GM19328 (cell line): ENCODE data around the gene NOP16.
A peak's percentile ranks its signal among the peaks of the same experiment; 100 is the strongest.
"Not testable (repeated sequence)": the region's sequence is repeated elsewhere in the genome, so short reads cannot be mapped to it uniquely, and the experiment has no call there.

Experiments
- ATAC-seq: cut with Tn5 transposase; IDR thresholded peaks from one replicate; pipeline ENCODE4 v1.9.1; 2021; ENCODE audit warnings: mild to moderate bottlenecking, moderate library complexity; ENCODE audit not compliant: unreplicated experiment

The NOP16 gene

DNA sequence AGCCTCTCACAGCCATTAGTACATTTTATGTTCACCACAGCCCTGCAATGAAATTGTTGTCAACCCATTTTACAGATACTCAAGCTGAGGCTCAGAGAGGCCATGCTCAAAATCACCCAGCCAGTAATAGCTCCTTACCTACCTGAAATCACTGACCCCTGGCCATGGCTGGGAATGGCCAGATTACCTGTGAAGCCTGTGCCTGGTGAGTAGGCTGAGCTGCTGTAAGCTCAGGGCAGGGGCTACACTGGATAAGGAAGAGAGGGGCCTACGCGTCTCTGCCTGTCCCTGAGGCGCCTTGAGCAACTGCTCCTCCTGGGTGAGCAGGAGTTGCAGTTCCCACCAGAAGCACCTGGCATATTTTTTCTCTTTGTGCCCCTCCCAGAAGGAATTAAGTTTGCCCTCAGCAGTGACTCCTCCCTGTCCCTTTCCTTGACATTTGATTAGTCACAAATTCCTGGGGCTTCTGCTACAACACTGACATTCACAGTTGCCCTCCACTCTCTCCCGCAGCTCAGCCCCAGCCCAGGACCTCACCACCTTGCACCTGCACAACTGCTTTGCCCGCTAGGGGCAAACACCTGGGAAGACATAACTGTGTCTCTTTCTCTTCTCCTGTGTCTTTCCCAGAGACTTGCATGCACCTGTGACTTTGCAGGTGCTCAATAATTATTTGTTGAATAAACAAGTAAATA lies 22.2 kb upstream of the NOP16 start:
- ATAC-seq = no peak

DNA sequence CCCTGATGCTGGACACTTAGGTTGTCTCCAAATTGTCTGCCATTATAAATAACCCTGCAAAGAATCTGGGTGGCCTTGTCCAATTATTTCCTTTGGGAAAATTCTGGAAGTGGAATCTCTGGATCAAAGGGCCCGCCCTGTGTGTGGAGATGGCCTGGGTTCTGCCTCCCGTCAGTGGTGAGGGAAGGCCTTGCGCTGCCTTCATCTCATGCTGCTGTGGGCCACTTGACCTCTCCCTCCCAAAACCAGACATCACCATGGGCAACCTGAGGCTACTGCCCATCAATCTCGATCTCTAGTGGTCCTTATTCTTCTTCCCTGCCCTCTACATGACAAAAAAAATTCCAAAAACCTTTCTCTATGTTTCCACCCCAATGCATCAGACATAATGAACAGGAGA lies 21.4 kb upstream of the NOP16 start:
- ATAC-seq = no peak

DNA sequence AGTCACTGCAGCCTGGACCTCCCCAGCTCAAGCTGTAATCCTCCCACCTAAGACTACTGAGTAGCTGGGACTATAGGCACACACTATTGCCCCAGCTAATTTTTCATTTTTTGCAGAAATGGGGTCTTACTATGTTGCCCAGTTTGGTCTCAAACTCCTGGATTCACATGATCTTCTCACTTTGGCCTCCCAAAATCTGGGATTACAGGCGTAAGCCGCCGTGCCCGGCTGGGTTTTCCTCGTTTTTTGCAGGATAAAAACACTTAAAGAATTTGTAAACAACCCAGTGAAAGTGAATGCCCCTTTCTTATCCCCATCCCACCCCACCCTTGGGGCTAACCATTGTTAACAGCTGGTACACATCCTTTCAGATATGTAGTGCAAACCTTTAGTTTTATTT lies 20.2 kb upstream of the NOP16 start:
- no peak for ATAC-seq

DNA sequence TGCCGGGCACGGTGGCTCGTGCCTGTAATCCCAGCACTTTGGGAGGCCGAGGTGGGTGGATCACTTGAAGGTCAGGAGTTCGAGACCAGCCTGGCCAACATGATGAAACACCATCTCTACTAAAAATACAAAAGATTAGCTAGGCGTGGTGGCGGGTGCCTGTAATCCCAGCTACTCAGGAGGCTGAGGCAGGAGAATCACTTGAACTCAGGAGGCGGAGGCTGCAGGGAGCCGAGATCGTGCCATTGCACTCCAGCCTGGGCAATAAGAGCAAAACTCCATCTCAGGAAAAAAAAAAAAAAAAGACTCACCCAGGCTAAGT lies 19.8 kb upstream of the NOP16 start:
- not testable (repeated sequence) for ATAC-seq

DNA sequence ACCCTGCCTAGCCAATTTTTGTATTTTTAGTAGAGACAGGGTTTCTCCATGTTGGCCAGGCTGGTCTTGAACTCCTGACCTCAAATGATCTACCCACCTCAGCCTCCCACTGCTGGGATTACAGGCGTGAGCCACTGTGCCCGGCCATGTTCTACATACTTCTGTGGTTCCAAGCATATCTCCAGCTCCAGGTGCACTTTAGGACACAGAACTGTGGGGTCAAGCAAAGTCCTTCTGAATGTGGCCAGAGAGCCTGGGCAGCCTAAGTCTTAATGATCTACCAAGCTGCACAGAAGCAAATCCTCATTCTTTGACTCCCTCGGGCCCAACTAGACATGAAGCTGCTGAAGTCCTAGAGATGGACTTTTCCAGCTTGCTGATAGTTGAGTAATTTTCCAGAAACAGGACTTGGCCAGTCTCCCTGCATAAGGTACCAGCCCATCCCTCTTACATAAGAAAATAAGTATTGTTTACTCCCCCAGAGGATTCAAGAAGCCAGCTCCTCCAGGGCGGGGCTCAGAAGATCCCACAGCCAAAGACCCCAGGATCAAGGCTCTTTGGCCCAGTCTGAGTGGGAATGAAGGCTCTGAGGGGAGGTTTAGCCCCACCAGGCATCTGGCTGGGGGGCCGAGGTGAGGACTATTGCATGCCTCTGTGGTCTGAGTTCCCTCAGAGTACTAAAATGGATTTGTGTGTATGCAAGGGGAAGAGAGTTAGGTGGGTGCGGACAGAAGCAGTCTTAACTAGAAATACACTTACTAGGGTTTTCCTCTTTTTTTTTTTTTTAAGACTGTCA lies 19.3 kb upstream of the NOP16 start:
- no peak for ATAC-seq

DNA sequence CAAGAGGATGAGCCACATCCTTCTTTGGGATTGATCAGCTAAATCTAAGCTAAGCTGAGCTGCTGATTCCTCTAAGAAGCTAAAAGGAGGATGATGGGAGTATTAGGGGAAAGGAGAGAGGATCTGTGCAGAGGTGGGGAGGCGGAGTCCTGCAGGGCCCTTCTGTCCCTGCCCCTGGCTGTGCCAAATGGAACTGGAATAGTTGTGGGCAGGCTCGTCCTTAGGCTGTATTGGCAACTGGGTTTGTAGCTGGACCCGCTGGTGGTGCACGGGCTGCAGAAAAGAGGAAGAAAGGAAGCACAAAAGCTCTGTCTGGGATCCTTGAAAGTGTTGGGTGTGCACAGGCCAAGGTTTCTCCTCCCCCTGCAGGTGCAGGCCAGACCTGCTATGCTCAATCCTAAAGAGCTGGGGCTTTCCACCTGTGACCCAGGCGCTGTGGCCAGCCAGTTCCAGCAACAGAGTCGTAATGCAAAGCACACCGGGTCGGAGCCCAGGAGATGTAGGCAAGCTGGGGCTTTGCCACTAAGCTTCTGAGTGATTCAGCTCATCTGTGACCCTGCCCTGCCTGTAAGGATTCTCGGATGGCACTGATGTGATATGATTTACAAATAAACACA lies 18.1 kb upstream of the NOP16 start:
- ATAC-seq = no peak

DNA sequence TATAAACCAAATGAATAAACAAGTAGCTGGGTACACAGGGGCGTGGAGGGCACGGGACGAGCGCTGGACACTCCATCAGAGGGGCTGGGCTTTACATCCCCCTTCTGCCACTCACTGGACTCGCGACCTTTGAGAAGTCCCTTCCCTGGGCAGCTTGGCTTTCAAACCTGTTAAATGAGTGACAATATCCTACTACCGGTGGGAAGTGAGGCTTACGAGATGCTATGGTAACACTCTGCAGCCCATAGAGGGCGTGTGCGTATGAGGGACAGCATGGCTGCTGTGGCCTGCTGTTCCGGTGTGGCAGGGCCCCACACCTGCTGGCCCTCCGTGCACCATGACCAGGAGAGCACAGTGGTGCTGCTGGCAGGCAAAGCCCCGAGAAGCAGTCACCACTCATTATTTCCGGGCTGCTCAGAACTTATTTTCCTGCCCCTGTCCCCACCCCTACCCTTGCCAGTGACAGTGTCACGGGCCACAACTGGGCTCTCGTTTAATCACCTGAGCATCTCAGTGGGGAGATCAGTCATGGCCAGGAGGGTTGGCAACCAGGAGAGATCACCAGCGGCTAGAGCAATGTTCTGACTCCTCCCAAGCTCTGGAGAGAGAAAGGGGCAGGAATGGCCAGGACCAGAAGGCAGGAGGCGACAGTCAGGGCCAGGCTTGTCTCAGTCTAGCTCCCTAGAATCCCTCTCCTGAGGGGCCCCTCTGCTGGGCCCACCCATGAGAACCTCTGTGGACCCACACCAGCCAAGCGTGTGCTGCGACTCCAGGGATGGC lies 17.4 kb upstream of the NOP16 start:
- ATAC-seq = no peak

DNA sequence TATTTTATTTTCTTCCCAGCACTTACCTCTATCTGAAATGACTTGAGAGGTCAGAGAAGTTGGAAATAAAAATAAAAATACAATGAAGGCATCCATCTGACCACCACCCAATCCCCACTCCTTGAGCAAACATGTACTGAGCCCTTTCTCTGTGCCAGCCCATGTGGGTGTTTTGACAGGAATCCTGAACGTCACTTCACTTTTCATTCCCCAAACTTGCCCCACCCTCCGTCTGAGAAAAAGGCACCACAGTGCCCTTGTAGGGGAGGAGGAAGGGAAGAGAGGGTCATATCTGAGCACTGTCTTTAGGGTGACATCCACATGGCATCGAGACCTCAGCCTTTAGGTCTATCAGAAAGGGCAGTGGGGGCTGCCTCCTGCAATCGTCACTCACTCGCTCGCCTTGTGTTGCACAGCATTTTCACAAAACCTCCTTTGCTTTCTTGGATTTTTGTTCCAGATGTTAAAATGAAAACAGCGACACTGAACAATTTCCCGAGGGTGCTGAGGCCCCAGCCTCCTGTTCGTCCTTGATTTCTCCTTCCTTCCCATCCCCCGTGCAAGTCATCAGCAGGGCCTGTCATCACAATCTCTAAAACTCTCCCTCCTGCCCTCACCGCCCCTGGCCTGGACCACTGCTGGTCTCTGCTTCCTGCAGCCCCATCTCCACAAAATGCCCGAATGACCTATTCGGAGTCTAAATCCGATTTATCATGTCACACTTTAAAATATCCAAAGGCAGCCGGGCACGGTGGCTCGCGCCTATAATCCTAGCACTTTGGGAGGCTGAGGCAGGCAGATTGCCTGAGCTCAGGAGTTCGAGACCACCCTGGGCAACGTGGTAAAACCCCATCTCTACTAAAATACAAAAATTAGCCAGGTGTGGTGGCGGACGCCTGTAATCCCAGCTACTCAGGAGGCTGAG lies 13.1 kb upstream of the NOP16 start:
- ATAC-seq = no peak

DNA sequence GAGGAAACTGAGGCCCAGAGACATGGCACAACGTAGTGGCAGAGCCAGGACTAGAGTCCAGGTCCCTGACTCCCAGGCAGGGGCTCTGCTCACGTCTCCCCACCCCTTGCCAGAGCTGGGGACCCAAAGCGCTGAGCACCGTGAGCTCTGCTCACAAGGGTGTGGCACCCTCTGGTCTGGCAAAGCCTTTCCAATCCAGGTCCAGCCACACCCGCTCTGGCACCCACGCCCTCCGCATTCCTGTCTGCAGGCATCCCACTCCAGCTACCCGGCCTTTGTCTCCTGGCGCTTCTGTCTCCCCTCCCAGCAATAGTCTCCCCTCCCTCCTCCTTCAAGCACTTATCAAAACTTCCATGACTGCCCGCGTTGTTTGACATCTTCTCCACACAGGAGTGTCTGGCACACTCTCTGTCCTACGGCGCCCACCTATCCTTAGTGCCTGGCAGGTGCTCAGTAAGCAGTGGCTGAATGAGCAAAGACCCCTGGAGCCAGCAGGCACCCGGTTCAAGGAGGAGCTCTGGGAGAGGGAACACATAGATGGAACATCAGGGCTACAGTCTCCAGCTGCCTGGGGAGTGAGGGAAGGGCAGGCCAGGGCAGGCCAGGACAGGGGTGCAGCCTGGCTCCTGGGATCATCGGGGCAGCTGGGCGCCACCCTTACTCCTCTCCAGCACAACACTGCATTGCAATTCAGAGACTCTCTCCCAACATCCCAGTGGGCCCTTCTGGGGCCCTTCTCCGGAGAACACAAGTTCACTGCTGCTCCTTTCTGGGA lies 12.2 kb upstream of the NOP16 start:
- ATAC-seq = no peak

DNA sequence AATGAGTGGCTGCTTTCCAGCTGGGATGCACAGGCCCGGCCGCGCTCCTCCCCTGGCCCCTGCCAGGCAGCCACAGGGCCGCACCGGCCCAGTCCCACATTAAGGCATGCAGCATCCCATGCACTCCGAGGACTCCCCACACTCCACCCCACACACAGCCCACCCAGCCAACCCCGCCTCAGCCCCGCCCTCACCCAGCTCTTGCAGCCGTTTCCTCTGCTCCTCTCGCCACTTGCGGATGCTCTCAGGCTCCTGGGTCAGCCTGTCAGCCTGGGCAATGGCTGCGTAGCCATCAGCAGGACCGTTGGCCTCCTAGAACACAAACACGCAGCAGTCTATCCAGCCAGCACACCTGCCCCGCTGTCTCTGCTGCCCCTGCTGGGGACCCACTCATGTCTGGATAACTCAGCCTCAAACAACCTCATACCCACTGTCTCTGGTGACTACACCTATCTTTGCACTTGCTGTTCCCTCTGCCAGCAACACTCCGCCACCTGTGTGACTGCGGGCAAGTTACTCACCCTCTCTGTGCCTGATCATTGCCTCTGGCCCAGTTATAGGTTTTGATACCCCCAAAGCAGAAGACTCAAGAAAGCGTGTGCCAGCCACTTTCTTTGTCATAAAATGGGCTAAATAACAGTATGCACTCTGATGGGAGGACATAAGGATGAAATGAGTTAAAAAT lies 9.5 kb upstream of the NOP16 start:
- ATAC-seq = no peak

DNA sequence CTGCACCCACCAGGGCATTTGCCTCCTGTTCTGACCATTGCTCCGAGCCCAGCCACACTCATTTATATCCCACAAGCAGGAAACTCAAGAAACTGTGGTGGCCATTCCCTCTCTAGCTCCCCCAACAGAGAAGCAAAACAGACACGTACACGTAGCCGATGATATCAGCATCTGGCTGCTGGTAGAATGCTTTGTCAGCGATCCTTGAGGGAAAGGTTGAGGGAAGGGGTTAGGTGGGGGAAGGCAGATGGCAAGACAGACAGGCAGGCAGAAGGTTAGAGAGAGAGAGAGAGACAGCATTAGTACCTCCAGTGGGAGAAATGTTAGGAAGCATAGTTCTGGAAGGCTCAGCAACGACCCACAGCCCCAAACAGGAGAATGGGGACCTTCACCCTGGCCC lies 7.9 kb upstream of the NOP16 start:
- ATAC-seq = no peak

DNA sequence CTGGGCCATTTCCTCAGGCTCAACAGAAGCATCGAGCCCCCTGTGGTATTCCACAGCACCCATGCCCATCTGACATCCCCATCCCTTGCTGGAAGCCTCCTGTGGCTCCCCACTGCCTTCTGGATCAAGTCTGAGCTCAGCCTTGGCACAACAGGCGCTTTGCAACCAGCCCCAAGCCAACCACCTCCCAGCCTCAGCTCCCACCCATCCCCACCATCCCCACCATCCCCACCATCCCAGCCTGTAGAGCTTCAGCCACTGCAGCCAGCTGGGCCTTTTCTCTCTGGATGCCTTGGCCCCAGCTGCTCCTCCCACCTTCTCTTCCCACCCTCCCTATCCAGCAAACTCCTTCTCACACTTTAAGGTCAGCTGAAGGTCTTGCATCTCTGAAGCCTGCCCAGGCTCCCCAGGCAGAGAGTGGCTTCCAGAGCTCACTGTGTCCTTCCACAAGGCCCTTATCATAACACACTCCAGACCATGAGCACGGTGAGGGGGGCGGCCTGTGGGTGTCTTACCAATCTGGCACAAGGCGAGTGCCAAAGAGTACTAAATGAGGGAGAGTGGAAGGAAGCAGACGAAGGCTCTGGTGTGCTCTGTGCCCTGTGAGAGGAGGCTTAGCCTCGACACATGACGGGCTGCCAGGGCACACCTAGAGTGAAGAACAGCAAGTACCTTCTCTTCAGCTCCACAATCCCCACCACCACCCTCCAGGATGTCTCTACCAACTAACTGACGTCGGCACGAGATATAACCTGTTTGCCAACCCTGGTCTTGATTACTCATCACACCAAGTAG lies 6.7 kb upstream of the NOP16 start:
- ATAC-seq = no peak

DNA sequence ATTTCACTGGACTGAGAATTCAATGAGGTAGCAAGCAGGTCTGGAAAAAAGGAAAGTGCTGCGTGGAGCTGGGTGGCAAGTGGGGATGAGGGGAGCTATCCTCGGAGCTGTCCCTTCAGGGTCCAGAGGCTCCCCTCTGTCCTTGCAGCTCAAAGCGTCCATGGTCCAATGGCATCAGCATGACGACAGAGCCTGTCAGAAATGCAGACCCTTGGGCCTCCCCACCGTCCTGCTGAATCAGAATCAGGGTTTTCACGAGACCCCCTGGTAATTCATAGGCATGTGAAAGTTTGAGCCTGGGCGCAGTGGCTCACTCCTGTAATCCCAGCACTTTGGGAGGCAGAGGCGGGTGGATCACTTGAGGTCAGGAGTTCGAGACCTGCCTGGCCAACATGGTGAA lies 5.7 kb upstream of the NOP16 start:
- ATAC-seq = no peak

DNA sequence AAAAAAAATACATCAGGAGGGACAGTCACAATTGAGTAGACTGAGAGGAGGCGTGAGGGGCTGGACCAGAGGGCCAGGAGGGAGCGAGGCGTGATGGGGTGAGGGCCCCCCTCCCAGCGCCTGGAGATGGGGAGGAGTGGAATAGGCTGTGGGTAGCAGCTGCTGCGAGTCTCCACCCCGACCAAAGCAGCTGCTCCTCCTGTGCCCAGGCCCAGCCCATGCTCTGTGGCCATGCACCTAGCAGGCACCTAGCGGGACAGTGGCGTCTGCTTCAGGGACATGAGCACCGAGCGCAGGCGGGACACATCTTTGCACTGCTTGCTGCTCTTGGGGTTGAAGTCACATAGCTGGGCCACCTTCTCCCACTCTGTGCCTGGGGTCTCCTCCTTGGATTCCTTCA lies 4.1 kb upstream of the NOP16 start:
- no peak for ATAC-seq

DNA sequence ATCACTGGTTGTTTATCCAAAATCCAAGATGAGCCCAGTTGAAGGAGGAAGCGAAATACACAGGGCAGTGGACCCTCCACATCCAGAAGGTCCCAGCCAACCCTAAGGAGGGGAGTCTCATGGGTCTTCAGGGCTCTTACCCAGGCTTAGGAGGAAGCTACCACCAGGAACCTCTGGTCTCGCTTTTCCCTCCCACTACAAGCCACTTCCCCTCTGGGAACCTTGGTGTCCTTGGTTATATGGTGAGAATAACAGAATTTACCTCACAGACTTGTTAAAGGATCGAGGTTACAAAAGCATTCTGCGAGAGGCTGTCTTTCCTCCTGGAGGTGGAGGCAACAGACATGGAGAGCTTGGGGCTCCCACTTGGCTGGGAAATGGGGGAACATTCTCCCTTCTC lies 3.6 kb upstream of the NOP16 start:
- ATAC-seq = no peak

DNA sequence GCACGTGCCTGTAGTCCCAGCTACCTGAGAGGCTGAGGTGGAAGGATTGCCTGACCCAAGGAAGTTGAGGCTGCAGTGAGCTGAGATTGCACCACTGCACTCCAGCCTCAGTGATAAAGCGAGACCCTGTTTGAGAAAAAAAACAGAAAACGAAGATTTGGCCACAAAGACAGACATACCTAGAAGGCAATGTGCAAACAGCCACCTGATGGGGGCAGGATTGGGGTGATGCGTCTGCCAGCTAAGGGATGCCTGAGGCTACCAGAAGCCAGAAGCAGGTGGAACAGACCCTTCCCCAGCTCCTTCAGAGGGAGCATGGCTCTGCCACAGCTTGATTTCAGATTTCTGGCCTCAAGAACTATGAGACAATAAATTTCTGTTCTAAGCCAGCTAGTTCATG lies 3.1 kb upstream of the NOP16 start:
- ATAC-seq = no peak

DNA sequence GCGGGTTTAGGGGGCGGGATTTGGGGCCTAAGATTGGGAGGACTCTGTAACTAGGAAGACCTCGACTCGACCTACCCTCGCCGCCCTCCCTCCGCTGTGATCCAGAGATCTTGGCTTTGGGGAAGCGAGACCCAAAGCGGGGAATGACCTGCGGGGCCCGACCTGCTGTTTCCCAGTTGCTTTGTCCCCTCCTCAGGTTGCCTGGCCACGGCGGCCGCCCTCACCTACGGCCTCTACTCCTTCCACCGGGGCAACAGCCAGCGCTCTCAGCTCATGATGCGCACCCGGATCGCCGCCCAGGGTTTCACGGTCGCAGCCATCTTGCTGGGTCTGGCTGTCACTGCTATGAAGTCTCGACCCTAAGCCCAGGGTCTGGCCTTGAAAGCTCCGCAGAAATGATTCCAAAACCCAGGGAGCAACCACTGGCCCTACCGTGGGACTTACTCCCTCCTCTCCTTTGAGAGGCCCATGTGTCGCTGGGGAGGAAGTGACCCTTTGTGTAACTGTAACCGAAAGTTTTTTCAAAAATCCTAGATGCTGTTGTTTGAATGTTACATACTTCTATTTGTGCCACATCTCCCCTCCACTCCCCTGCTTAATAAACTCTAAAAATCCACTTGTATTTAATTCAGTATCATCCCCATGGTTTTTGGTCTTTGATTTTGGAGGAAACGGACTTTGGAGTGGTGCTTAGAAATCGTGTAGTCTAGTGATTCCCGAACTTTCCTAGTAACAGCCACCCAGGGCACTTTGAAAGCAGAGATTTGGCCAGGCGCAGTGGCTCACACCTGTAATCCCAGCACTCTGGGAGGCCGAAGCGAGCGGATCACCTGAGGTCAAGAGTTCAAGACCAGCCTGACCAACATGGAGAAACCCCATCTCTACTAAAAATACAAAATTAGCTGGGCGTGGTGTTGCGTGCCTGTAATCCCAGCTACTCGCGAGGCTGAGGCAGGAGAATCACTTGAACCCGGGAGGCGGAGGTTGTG lies 1.0 kb upstream of the NOP16 start:
- ATAC-seq = peak; percentile 18
